Adrenal gland (tissue), 5 donors: Measurements from ENCODE around the gene TSPAN15.

Experiments used
- CTCF ChIP-seq, 6 experiments: fragments of 450-650 bp in 4 of 6; fragments of 200-600 bp in 2 of 6; sonication (generic) in 1 of 6; IDR thresholded peaks; 1 replicate in 5 of 6; 2 replicates in 1 of 6; pipeline versions ENCODE4 v1.5.1 to v1.8.0; 2016 to 2021; ENCODE audit warnings: antibody characterized with exemption in 6 of 6, mild to moderate bottlenecking in 2 of 6, moderate library complexity in 1 of 6
- POLR2A ChIP-seq, 2 donors: fragments of 450-650 bp; IDR thresholded peaks; one replicate each; pipeline ENCODE4 v1.6.1; 2017; ENCODE audit warnings: antibody characterized with exemption in 2 of 2, mild to moderate bottlenecking in 2 of 2, moderate library complexity in 1 of 2
- donor health status: DM: no; HTN: no; CAD: no.

GRCh38 chr10:69452676-69453415 lies 1.6 kb downstream of the TSPAN15 start:
- TF ChIP-seq CTCF (IDR thresholded peaks at IDR 0.05) (no peak), POLR2A (IDR thresholded peaks at IDR 0.05) (no peak)
